Tibial nerve (tissue), 3 donors: ENCODE measurements around the gene HDHD3.

Experiments
- CTCF ChIP-seq, 5 experiments: fragments of 200-600 bp in 3 of 5; fragments of 450-650 bp in 2 of 5; sonication (generic) in 3 of 5; IDR thresholded peaks; one replicate each; pipeline ENCODE4 v1.5.1; 2016 to 2019; ENCODE audit warnings: antibody characterized with exemption in 5 of 5, mild to moderate bottlenecking in 3 of 5, moderate library complexity in 2 of 5
- POLR2A ChIP-seq, 2 donors: fragments of 450-650 bp; IDR thresholded peaks; one replicate each; pipeline ENCODE4 v1.6.1; 2017; ENCODE audit warnings: antibody characterized with exemption in 2 of 2, mild to moderate bottlenecking in 2 of 2, moderate library complexity in 2 of 2

DNA sequence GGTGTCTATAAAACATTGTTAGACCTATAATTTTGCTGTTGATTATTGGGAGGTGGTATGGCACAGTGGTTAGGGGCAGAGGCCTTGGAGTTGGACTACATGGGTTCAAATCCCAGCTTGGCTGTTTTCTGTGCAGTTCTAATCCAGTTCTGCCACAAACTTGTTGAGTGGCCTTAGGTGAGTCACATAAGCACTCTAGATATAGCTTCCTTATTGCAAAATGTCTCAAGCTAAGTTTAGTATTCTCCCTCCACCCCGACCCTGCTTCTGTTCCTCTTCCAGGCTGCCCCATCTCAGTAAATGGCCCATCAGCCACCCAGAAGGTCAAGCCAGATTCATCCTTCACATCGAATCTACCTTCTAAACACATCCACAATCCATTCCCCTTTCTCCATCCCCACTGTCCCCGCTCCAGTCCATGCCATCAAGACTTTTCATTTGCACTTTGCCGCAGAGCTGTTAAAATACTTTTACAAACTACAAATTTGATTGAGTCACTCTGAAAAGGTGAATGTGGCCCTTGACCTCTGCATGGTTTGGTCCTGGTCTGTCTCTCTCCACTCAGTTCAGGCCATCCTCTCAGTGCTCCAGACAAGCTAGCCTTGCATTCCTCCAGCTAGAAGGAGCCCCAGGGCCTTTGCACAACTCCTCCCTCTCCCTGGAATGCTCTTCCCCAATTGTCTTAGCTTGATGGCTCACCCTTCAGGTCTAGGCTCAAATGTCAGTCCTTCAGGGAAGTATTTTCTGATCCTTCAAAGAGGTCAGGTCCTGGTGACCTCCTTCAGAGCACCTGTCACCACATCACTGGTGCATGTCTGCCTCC is 10.0 kb upstream of the HDHD3 start:
- no peak for TF ChIP-seq CTCF (IDR thresholded peaks at IDR 0.05)
- no peak for TF ChIP-seq POLR2A (IDR thresholded peaks at IDR 0.05)
